Measurements from ENCODE around the gene NRG2.

NRG2 gene

GRCh38 chr5:140037012-140037411, 6.1 kb downstream of the NRG2 start:
- TF ChIP-seq CTCF (IDR thresholded peaks at IDR 0.05; ENCODE audit: low read depth, low read length): no peak
- no peak for DNase-seq (ENCODE audit: low read depth in 2 of 2)
- no peak overlapping the region for H3K4me3 ChIP-seq (replicated peaks in 1 of 2; ENCODE audit: low read depth in 2 of 2, low read length in 2 of 2)

DNA sequence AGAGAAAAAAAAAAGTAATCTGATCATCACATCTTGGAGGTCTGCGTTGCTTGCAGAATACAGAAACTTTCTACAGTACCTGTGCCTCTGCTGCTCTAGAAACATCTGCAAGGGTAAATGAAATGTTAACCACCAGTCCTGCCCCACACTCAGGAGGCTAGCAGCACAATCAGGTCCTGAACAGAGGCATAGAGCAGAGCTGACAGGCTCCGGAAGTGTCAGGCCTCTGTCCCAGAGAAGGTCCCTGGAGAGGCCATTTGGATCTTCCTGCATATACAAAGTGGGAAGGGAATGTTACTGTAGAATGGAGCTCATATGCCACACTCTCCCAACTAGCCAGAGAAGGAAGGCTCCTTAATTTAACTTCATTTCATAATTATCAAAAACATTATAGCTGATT, 7.2 kb downstream of the NRG2 start:
- DNase-seq (ENCODE audit: low read depth in 2 of 2): no peak
- TF ChIP-seq CTCF (IDR thresholded peaks at IDR 0.05; ENCODE audit: low read depth, low read length): no peak

DNA sequence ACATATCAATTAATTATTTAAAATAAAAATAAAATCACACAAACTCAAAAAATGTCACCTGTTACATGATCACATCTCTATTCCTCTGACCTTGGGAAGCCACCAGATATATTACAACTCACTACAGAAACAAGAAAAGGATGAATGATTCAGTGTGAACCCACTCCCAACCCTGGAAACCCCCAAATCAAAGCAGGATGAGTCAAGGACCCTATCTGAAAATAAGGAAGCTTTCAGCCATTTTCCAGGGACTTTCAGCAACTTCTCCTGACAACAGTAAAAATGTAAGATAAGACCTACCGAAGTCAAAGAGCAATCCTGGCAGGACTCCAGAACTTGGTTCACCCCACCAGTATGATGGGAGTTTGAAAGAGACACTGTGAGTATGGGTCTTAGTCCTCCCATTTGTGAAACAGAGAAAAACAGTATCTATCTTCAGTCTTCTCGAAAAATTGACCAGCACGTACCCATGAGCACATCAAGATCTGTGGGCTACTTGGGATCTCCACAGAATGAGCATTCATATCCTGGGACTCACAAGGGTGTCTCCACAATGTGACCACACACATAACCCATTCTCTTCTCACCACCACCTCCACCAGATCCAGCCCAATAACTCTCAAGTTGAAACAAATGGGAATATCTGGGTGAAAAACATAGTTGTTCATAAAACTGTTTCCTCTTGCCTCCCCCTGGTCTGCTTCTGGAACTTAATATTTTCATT, 9.9 kb downstream of the NRG2 start:
- DNase-seq (ENCODE audit: low read depth in 2 of 2): no peak
- no peak overlapping the region for H3K4me3 ChIP-seq (replicated peaks in 1 of 2; ENCODE audit: low read depth in 2 of 2, low read length in 2 of 2)
- no peak for TF ChIP-seq CTCF (IDR thresholded peaks at IDR 0.05; ENCODE audit: low read depth, low read length)

More for the DNA sequence above, 7.2 kb downstream of the NRG2 start:
- H3K4me3 ChIP-seq (replicated peaks in 1 of 2; ENCODE audit: low read depth in 2 of 2, low read length in 2 of 2): no peak overlapping the region

- H3K4me3 ChIP-seq (replicated peaks in 1 of 2; ENCODE audit: low read depth in 2 of 2, low read length in 2 of 2): no peak overlapping the region
- DNase-seq (ENCODE audit: low read depth in 2 of 2): no peak
- no peak for TF ChIP-seq CTCF (IDR thresholded peaks at IDR 0.05; ENCODE audit: low read depth, low read length)
Measured at GRCh38 chr5:140032296-140032695, 10.8 kb downstream of the NRG2 start.

DNA sequence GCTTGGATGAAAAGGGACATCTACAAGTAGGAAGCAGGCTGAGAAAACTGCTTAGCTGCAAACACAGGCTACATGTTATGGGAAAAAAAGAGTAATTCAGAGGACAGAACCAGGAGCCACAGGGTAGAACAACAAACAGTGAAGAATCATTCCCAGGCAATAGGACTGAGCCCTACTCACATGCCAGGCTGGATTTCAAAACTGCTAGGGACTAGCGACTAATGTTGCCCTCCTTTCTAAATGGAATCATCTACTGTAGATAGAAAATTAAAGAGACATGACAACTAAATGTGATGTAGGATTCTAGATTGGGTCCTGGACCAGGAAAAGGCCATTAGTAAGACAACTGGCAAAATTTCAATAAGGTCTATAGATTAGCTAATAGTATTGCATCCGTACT, 15.3 kb downstream of the NRG2 start:
- H3K4me3 ChIP-seq (replicated peaks in 1 of 2; ENCODE audit: low read depth in 2 of 2, low read length in 2 of 2): no peak overlapping the region
- no peak for TF ChIP-seq CTCF (IDR thresholded peaks at IDR 0.05; ENCODE audit: low read depth, low read length)
- no peak for DNase-seq (ENCODE audit: low read depth in 2 of 2)

- DNase-seq (ENCODE audit: low read depth in 2 of 2): no peak
- H3K4me3 ChIP-seq (replicated peaks in 1 of 2; ENCODE audit: low read depth in 2 of 2, low read length in 2 of 2): no peak overlapping the region
- TF ChIP-seq CTCF (IDR thresholded peaks at IDR 0.05; ENCODE audit: low read depth, low read length): no peak
Measured at GRCh38 chr5:140025736-140026135, 17.4 kb downstream of the NRG2 start.

GRCh38 chr5:140024928-140025327, 18.2 kb downstream of the NRG2 start:
- no peak for DNase-seq (ENCODE audit: low read depth in 2 of 2)
- no peak overlapping the region for H3K4me3 ChIP-seq (replicated peaks in 1 of 2; ENCODE audit: low read depth in 2 of 2, low read length in 2 of 2)
- TF ChIP-seq CTCF (IDR thresholded peaks at IDR 0.05; ENCODE audit: low read depth, low read length): no peak
